ENCODE results near the gene CHFR. TPM values are rescaled to one million over a fixed set of nuclear protein-coding genes. Genes with fewer than 3 reads are reported as not detected.

The CHFR gene
- total and polyA plus RNA-seq, 2 of the 4 experiments (the other 2 are of a cell fraction) = 13.4 to 35.3 TPM

GRCh38 chr12:132836795-132837331 is 50.5 kb downstream of the CHFR start:
- Histone ChIP-seq H3K9me1 (ENCODE audit: insufficient read depth, low read length) (peaks cover 3% of the 10 kb centered on the region; the same call in 1 of the 2 replicates), H3K4ac (ENCODE audit: low read depth, low read length) (no peak overlapping the region), H3K9ac (ENCODE audit: low read depth, low read length) (no peak overlapping the region), H2AK5ac (ENCODE audit: low read depth, low read length) (no peak overlapping the region), H3K36me3 (ENCODE audit: control insufficient read depth, insufficient read depth, low read length) (peaks cover 39% of the 10 kb centered on the region), H3K27me3 (ENCODE audit: control insufficient read depth, insufficient read depth, low read length) (no peaks in the 10 kb centered on the region), H3K4me1 (ENCODE audit: control insufficient read depth, insufficient read depth, low read length) (peaks cover under 1% of the 10 kb centered on the region), H3K4me2 (ENCODE audit: low read depth, low read length) (no peak overlapping the region), H3K9me3 (ENCODE audit: control insufficient read depth, insufficient read depth, low read length) (no peaks in the 10 kb centered on the region), H4K20me1 (ENCODE audit: insufficient read depth, low read length) (no peaks in the 10 kb centered on the region; the same call in none of the 2 replicates), H4K8ac (ENCODE audit: low read depth in 2 of 2, low read length in 2 of 2) (no peak overlapping the region), H3K56ac (ENCODE audit: extremely low read depth, insufficient read depth, low read length) (no peak overlapping the region), H4K5ac (ENCODE audit: low read depth, low read length) (no peak overlapping the region), H2AFZ (replicated peaks; ENCODE audit: low read length, poor library complexity) (peak overlapping the region; percentile 21), H2BK120ac (ENCODE audit: low read depth, low read length) (no peak overlapping the region), H3K23ac (ENCODE audit: low read depth, low read length) (no peak overlapping the region), H2BK5ac (ENCODE audit: low read depth, low read length, poor library complexity, severe bottlenecking) (no peak overlapping the region), H3K18ac (ENCODE audit: low read depth, low read length) (no peak overlapping the region), H2AK9ac (replicated peaks; ENCODE audit: low read depth, low read length, poor library complexity) (no peak overlapping the region), H2BK15ac (ENCODE audit: low read depth, low read length) (no peak overlapping the region), H4K91ac (ENCODE audit: insufficient read depth, low read depth, low read length) (no peak overlapping the region), H2BK20ac (ENCODE audit: low read depth, low read length) (no peak overlapping the region), H3K14ac (replicated peaks; ENCODE audit: low read depth, low read length) (no peak overlapping the region), H3K27ac (ENCODE audit: insufficient read depth, low read length) (no peak overlapping the region), H3K4me3 (ENCODE audit: insufficient read depth, low read depth, low read length) (no peak overlapping the region), H3K79me1 (ENCODE audit: low read depth in 1 of 2, low read length in 2 of 2) (peaks cover 0 to 15% of the 10 kb centered on the region in 2 experiments; a peak in 3 of 4 replicates)
- dilution Hi-C loops (cut with HindIII; ENCODE audit: low sequenced_read_pairs, unreplicated experiment) (no loop called here), in situ Hi-C loops (cut with MboI; ENCODE audit: low sequenced_read_pairs) (no loop called here), intact Hi-C loops (cut with micrococcal nuclease) (no loop called here)
- 61% methylated on average over 4 of the region's 5 CpGs; no CpG with 5 or more reads in 1 of the 2 experiments for WGBS, 2 experiments (ENCODE audit: extremely low coverage in 2 of 2, insufficient read length in 1 of 2)
- ATAC-seq (ENCODE audit: low read depth) = no peak
- CTCF ChIA-PET = no interaction called here
- DNase-seq = no peak
- POLR2A ChIA-PET (ENCODE audit: unreplicated experiment) = no interaction called here
- TF ChIP-seq RFX5 (IDR thresholded peaks at IDR 0.05; ENCODE audit: low read depth, low read length) (no peak), CTCF (conservative IDR thresholded peaks at IDR 0.05; ENCODE audit: low read depth, low read length) (no peak), RAD21 (IDR thresholded peaks at IDR 0.05; ENCODE audit: low read length) (no peak), SMC3 (IDR thresholded peaks at IDR 0.05; ENCODE audit: low read depth, low read length) (no peak), FOS (IDR thresholded peaks at IDR 0.05; ENCODE audit: low read depth, low read length) (no peak), POLR2A (IDR thresholded peaks at IDR 0.05; ENCODE audit: low read depth, low read length) (no peak), USF2 (IDR thresholded peaks at IDR 0.05; ENCODE audit: low read depth, low read length) (no peak), MXI1 (IDR thresholded peaks at IDR 0.05; ENCODE audit: borderline replicate concordance, low read depth, low read length) (no peak), MAZ (IDR thresholded peaks at IDR 0.05; ENCODE audit: borderline replicate concordance, low read depth, low read length) (no peak), CHD1 (IDR thresholded peaks at IDR 0.05; ENCODE audit: low read depth, low read length) (no peak)
- no TSS peak for BruUV-seq (replicated peaks)
